Prostate gland (tissue), 2 donors: ENCODE results near the gene SMOC1. TPM values are rescaled to one million over a fixed set of nuclear protein-coding genes. Genes with fewer than 3 reads are reported as not detected.

Experiments used
- DNase-seq: peaks from one replicate; pipeline ENCODE4 v3.0.0-alpha.2; 2019; ENCODE audit warnings: low spot score
- H3K27ac ChIP-seq, 2 donors: fragments of 200-600 bp; sonication (generic); 2 replicates each; pipeline ENCODE4 v1.5.1; 2017 to 2019
- H3K27me3 ChIP-seq: fragments of 200-600 bp; sonication (generic); replicated peaks from 2 replicates; pipeline ENCODE4 v1.5.1; 2019; ENCODE audit not compliant: insufficient read depth
- H3K36me3 ChIP-seq, 2 donors: fragments of 200-600 bp; sonication (generic); 1 replicate in 1 of 2; 2 replicates in 1 of 2; pipeline versions ENCODE4 v1.5.1 to v1.8.1; 2017 to 2019
- H3K4me1 ChIP-seq: fragments of 200-600 bp; sonication (generic); replicated peaks from 2 replicates; pipeline ENCODE4 v1.5.1; 2019
- H3K4me3 ChIP-seq, 2 donors: fragments of 200-600 bp; sonication (generic); 2 replicates each; pipeline ENCODE4 v1.5.1; 2017 to 2019
- H3K9me3 ChIP-seq: fragments of 200-600 bp; sonication (generic); 2 replicates; pipeline ENCODE4 v1.5.1; 2017
- POLR2A ChIP-seq: fragments of 450-650 bp; IDR thresholded peaks from one replicate; pipeline ENCODE4 v1.6.1; 2016; ENCODE audit warnings: antibody characterized with exemption, mild to moderate bottlenecking
- POLR2AphosphoS5 ChIP-seq: sonication (generic); formaldehyde crosslinking; IDR thresholded peaks from one replicate; pipeline ENCODE4 v1.6.1; 2017; ENCODE audit warnings: antibody characterized with exemption
- WGBS: methylation state at CpG from one replicate; pipeline ENCODE4 v1.1.5; 2018; 5-methylcytosine and 5-hydroxymethylcytosine counted together
- intact Hi-C: fragments of 100-400 bp; cut with DNase I; formaldehyde crosslinking; loops from one replicate; pipeline ENCODE4 v1.14.2; 2022
- total RNA-seq, 2 donors: library from RNA; depleted of rRNA; stranded (reverse); fragments of >200 nt; gene quantifications; one replicate each; pipeline ENCODE4 v1.1.0, GENCODE V29; 2016
- TF ChIP-seq, protein P1 (sequence below), 4 experiments: fragments of 200-600 bp in 2 of 4; fragments of 450-650 bp in 2 of 4; sonication (generic) in 2 of 4; IDR thresholded peaks; 1 replicate in 3 of 4; 2 replicates in 1 of 4; pipeline ENCODE4 v1.5.1; 2016 to 2019; ENCODE audit warnings: antibody characterized with exemption in 4 of 4, mild to moderate bottlenecking in 2 of 4, moderate library complexity in 2 of 4

Gene SMOC1
- total RNA-seq, 2 donors from 2014 or later, result 3.7 to 187 TPM

DNA sequence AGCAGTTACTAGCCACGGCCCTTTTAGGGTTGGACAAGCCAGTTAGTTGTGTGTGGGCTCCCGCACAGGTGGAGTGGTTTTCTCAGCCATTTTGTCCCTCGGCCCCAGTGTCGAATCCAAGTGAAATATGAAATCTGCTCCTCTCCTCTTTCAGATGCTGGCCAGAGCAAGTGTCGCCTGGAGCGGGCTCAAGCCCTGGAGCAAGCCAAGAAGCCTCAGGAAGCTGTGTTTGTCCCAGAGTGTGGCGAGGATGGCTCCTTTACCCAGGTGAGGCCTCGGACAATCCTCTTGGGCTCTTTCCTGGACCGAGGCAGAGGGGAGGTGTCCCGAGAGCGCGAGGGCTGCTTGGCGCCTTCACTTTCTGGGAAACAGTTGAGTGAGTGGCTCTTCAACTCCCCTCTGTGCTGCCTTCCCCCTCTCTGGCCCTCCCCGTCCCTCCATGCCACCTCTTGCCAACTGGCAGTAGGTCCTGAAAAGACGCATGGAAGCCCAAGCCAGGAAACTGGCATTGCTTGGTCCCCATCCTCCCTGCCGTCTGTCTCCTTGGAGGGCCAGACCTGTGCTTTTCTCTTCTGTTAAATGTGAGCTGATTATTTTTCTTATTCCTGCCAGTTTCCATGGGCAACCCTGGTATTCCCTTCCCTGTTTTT lies 74.2 kb downstream of the SMOC1 start:
- H3K4me3 ChIP-seq, result no peak overlapping the region
- WGBS, result 63% methylated on average over 16 of the region's 16 CpGs
- H3K9me3 ChIP-seq, result no peaks in the 10 kb centered on the region
- intact Hi-C loops, result no loop called here
- TF ChIP-seq, protein P1, sequence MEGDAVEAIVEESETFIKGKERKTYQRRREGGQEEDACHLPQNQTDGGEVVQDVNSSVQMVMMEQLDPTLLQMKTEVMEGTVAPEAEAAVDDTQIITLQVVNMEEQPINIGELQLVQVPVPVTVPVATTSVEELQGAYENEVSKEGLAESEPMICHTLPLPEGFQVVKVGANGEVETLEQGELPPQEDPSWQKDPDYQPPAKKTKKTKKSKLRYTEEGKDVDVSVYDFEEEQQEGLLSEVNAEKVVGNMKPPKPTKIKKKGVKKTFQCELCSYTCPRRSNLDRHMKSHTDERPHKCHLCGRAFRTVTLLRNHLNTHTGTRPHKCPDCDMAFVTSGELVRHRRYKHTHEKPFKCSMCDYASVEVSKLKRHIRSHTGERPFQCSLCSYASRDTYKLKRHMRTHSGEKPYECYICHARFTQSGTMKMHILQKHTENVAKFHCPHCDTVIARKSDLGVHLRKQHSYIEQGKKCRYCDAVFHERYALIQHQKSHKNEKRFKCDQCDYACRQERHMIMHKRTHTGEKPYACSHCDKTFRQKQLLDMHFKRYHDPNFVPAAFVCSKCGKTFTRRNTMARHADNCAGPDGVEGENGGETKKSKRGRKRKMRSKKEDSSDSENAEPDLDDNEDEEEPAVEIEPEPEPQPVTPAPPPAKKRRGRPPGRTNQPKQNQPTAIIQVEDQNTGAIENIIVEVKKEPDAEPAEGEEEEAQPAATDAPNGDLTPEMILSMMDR (IDR thresholded peaks at IDR 0.05), result no peak
- TF ChIP-seq POLR2AphosphoS5, result no peak
- no peak for TF ChIP-seq POLR2A
- H3K36me3 ChIP-seq, result no peaks in the 10 kb centered on the region
- H3K4me1 ChIP-seq, result no peaks in the 10 kb centered on the region
- no peak for DNase-seq
- H3K27me3 ChIP-seq, result no peaks in the 10 kb centered on the region
- H3K27ac ChIP-seq, result no peak overlapping the region

DNA sequence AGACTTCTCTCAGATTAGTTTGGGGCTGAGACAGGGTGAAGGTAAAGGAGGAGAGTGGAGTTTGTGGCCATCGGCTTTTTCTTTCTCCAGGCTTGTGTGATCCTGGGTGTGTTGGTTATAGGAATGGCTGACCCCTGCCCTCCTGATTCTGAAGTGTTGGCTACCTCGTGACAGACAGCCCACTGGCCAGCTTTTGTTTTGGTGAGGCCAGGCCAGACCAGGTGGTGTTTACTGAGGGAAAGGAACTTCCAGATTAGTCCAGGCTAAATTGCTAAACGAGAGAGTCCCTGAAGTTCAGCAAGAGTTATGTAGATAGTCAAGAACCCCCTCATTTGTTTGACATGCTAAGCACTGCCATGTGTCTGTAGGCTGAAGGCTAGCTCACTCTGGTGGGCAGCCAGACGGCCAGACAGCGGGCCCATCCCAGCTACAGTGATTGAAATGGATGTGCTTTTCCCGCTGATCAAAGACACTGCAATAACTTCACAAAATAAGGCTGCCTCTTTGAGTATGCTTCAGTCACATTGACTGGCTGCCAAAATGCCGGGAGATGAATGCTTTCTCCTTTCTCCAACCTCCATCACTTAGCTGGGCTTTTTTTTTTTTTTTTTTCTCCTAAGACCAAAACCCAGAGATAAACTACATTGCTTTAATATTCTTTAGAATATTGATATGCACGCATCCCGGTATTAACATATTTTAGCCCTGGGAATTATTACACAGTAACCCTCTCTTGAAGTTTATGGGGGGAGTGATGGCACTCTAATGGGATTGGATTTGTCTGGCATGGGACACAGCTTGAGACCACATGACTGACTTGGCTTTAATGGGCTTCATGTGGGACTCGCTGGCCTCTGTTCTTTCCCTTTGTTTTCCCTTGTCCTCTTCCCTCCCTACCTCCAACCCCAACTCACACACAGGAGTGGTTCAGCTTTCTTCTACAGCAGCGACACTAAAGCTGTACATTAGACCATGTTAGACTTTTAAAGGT lies 76.9 kb downstream of the SMOC1 start:
- intact Hi-C loops, result no loop called here
- no peak for DNase-seq
- Histone ChIP-seq H3K4me3 (no peak overlapping the region), H3K27me3 (no peaks in the 10 kb centered on the region), H3K36me3 (no peaks in the 10 kb centered on the region), H3K9me3 (no peaks in the 10 kb centered on the region), H3K4me1 (no peaks in the 10 kb centered on the region), H3K27ac (no peak overlapping the region)
- WGBS, result 79% methylated on average over 11 of the region's 11 CpGs
- TF ChIP-seq POLR2A (no peak), POLR2AphosphoS5 (no peak)
- TF ChIP-seq, protein P1 (IDR thresholded peaks at IDR 0.05), result no peak

DNA sequence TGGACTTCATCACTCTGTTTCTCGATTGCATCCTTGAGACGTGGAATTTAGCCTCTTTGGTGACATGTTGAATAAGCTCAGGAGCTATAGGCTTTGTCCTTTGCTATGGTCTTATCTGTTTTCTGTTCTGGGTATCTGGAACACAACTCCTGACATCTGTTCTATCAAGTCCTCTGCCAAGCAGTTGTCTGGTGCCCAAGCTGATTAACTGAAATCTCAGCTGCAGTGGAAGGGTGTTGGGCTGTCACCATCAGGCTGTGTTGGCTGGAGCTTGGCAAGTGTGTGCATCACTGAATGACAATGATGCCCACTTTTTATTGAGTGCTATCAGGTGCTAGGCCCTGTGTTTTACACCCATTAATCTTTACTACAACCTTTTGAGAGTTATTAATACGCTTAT lies 77.8 kb downstream of the SMOC1 start:
- DNase-seq, result no peak
- no peak overlapping the region for H3K4me3 ChIP-seq
- no peaks in the 10 kb centered on the region for H3K4me1 ChIP-seq
- TF ChIP-seq POLR2AphosphoS5 (no peak), POLR2A (no peak)
- TF ChIP-seq, protein P1 (IDR thresholded peaks at IDR 0.05), result no peak
- 97% methylated on average over 3 of the region's 3 CpGs for WGBS
- no peak overlapping the region for H3K27ac ChIP-seq
- H3K36me3 ChIP-seq, result no peaks in the 10 kb centered on the region
- no peaks in the 10 kb centered on the region for H3K27me3 ChIP-seq
- intact Hi-C loops, result no loop called here
- no peaks in the 10 kb centered on the region for H3K9me3 ChIP-seq

DNA sequence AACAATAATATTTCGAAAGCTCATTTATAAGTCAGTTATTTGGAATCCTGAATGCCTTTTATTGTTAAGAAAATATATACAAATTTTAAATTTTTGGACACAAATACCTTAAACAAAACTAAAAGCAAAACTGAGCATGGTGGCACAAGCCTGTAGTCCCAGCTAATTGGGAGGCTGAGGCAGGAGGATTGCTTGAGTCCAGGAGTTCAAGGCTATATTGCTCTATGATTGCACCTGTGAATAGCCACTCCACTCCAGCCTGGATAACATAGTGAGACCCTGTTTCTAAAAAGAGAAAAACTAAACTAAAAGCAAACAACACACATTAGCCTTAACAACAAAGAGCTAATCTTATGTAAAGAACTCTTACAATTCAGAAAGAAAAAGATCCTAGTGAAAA lies 78.8 kb downstream of the SMOC1 start:
- H3K4me3 ChIP-seq, result no peak overlapping the region
- H3K36me3 ChIP-seq, result no peaks in the 10 kb centered on the region
- H3K27me3 ChIP-seq, result no peaks in the 10 kb centered on the region
- no peak for TF ChIP-seq POLR2AphosphoS5
- 79% methylated on average over 1 of the region's 1 CpG for WGBS
- intact Hi-C loops, result no loop called here
- H3K27ac ChIP-seq, result no peak overlapping the region
- no peaks in the 10 kb centered on the region for H3K4me1 ChIP-seq
- no peak for DNase-seq
- H3K9me3 ChIP-seq, result no peaks in the 10 kb centered on the region

DNA sequence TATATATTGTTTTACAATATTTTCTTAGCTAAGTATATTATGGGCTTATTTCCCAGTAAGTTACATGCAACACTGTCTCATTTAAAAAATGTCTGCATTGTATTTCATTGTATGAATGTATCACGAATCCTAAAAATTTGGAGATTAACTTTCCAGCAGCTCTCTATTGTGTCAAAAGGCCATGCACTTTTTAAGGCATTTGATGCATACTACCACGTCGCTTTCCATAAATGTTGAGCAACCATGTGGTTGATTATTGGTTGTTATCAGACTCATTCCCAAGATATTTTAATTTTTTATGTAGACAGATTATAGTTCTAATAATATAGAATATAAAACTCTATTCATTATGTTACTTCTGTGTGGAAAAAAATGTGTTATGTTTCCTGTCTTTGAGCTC lies 79.9 kb downstream of the SMOC1 start:
- H3K36me3 ChIP-seq, result no peaks in the 10 kb centered on the region
- H3K27me3 ChIP-seq, result no peaks in the 10 kb centered on the region
- H3K9me3 ChIP-seq, result no peaks in the 10 kb centered on the region
- no peak for DNase-seq
- 83% methylated on average over 3 of the region's 3 CpGs for WGBS
- H3K4me1 ChIP-seq, result no peaks in the 10 kb centered on the region
- H3K4me3 ChIP-seq, result no peak overlapping the region
- TF ChIP-seq, protein P1 (IDR thresholded peaks at IDR 0.05), result no peak
- TF ChIP-seq POLR2AphosphoS5 (no peak), POLR2A (no peak)
- intact Hi-C loops, result no loop called here
- H3K27ac ChIP-seq, result no peak overlapping the region
